Measurements from ENCODE around the gene ABHD1.

The ABHD1 gene

DNA sequence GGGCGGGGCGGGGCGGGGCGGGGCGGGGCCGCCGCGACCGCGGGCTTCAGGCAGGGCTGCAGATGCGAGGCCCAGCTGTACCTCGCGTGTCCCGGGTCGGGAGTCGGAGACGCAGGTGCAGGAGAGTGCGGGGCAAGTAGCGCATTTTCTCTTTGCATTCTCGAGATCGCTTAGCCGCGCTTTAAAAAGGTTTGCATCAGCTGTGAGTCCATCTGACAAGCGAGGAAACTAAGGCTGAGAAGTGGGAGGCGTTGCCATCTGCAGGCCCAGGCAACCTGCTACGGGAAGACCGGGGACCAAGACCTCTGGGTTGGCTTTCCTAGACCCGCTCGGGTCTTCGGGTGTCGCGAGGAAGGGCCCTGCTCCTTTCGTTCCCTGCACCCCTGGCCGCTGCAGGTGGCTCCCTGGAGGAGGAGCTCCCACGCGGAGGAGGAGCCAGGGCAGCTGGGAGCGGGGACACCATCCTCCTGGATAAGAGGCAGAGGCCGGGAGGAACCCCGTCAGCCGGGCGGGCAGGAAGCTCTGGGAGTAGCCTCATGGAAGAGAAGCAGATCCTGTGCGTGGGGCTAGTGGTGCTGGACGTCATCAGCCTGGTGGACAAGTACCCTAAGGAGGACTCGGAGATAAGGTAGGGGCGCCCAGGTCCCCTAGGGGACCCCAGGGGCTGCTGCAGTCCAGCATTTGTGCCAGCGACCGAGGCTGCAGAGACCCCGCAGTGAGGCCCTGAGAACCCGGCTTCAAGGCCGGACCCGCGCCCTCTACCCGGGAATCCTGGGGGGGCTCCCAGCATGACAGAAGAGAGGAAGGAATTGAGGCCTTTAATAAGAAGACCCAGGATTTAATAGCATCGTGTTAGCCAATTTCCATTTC, 36.7 kb upstream of the ABHD1 start, which contains the start of gene KHK:
TSS of gene KHK (plus strand) at position 49 of the 870 bp plus-strand sequence. CDS start at position 537, 488 bp downstream.
- DNase-seq (ENCODE audit: low read depth): no peak

DNA sequence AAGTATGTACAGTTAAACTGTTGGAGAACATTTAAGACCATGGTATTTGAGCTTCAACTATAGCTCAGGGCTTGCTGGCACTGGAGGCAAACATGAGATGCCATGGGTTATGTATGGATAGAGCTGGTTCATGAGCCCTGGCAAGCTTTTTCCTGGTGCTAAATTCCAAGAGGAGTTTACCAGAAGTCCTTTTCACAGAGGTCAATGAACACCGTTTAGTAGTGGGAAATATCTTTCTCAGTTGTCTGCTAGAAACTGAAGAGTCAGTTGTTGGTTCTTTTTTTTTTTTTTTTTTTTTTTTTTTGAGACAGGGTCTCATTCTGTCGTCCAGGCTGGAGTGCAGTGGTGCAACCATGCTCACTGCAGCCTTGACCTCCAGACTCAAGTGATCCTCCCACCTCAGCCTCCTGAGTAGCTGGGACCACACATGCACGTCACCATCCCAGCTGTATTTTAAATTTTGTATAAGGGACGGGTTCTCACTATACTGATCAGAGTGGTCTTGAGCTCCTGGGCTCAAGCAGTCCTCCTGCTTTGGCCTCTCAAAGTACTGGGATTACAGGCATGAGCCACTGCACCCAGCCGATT, 35.7 kb upstream of the ABHD1 start:
- DNase-seq (ENCODE audit: low read depth): no peak

DNA sequence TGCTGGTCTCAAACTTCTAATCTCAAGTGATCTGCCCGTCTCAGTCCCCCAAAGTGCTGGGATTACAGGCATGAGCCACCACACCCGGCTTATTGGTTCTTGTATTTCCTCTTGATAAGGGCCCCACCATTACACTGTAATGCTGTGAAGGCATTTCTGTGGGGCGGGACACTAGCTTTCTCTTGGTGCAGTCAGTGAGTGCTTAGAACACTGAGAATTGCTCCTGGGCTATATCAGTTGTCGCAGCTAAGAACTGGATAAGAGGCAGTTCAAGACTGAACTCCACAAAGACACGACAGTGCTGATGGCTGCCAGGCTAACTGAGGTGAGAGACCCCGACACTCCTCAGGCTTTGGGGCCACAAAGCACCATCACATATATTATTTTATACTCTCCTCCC, 35.0 kb upstream of the ABHD1 start:
- no peak for DNase-seq (ENCODE audit: low read depth)

- no peak for DNase-seq (ENCODE audit: low read depth)
These were observed 34.3 kb upstream of the ABHD1 start for GRCh38 chr2:27089111-27089954.

DNA sequence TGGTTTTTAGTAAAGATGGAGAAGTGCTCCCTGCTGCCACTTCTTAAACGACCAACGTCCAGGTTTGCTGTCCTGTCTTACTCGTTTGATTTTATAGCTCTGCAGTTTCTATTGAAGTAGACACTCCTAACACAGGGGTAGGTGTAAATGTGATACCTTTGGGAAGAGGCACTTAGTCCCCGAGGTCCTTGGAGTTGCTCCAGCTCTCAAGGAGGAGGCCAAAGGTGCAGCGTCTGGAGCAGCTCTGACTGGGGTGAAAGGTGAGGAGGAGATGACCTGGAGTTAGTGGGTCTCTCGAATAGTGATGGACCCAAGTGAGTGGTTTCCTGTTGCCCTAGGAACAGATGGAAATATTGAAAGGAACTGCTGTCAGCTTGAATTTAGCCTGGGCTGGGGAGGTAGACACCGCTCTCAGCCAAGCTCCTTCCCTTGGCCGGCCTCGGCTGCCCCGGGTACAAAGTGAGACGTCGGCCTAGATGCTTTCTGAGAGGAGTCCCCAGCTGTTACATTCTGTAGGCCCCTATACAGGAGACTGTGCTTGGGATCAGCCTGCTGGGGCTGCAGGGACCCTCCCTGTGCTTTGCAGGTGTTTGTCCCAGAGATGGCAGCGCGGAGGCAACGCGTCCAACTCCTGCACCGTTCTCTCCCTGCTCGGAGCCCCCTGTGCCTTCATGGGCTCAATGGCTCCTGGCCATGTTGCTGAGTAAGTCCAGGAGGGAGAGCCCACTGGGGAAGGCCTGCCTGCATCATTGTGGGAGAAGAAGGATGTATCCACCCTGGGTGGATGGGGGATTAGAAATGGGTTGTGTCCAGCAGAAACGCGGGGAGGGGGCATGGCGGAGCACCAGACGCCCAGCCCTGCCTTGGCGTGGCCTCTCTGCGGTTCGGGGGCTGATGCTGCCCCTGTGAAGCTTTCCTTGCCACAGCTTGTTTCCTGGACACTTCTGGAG, 31.6 kb upstream of the ABHD1 start:
- no peak for DNase-seq (ENCODE audit: low read depth)

- DNase-seq (ENCODE audit: low read depth): no peak
These were observed 30.8 kb upstream of the ABHD1 start for GRCh38 chr2:27092696-27093429.

DNA sequence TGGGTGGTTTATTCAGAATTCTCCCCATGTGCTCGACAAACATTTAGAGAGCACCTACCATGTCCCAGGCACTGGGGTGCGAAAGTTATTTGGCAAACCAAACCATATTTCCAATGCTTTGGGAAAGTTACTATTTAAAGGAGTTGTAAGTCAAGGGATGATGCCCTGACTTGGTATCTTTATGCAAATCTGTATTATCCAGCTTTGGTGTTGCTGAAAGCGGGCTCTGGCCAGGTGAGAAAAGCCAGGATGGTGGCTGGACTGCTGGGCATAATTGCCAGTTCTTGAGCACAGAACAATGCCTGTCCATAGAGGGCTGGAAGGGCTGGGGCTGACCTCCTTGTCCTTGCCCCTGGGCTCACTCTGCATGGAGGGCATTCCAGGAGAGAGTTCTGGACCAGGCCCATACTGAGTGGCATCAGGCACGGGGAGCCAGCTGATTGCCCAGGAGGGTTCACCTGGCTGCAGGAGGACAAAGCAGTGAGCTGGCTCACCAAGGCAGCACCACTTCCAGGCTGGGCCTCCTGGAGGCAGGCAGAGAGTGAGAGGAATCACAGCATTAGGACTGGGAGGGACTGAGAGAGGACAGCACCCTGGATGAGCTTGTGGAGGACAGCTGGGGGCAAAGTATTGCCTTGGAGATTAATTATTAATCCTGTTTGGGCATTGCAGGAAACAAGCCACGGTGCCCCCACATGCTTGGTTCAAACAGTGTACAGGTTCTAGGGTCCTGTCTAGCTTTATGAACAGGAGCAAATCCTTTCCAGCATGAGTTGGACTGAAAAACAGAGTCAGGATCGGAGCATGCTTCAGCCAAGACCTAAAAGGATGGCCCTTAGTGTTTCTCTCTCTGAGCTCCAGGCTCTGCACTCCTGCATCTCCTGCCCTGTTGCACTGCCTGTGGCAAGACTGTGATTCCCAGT, 29.9 kb upstream of the ABHD1 start:
- DNase-seq (ENCODE audit: low read depth): no peak

- no peak for DNase-seq (ENCODE audit: low read depth)
These were observed 29.1 kb upstream of the ABHD1 start for GRCh38 chr2:27094353-27094984.

DNA sequence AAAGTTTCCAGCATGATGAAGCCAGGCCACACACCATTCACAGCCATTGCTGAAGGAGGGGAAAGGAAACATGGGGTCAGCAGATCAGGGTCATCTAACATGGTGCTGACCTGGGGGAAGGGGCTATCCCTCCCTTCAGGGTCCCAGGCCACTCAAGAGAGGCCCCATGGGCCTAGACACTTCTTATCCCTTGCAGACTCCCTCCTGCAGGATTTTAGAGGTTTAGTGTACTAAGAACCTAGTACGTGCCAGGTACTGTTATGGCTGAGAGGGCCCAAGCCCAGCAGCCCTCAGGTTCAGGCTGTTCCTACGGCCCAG, 28.2 kb upstream of the ABHD1 start:
- DNase-seq (ENCODE audit: low read depth): no peak

DNA sequence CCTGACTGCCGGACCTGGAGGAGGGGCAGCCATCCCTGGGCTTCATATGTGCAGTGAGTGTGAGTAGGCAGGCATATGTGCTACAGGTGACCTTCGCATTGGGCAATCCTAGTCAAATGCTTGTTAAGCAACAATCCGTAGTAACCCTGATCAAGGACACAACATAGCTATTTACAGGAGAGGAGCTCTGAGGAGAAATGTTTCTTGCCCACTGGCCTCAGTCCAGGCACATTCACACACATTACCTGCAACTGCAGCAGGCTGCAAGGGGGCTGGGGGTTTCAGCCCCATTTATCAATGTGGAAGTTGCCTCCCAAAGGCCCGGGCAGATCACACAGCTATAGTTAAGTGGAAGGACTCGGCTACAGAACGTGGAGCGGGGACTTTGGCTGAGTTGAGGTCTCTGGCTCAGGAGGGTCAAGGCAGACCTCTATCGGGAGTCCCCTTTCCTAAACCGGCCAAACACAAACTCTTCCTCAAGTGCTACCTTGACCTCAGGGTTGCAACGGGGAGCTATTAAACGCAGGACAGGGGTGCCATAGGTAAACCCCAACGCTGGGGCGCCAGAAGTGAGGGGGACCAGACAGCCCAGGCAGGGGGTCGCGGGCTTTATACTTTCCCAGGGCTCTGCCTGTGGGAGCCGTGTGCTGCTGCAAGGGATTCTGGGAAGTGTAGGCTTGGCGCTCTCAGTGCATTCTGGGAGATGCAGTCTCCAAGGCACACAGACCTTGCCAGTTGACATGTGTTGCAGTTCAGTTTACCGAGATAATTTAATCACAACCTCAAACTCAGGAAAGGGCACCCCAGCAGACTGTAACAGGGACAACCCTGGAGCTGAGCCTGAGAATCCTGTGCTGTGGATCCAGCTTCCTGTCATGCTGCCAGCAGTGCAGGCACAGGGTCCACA, 27.6 kb upstream of the ABHD1 start:
- DNase-seq (ENCODE audit: low read depth): no peak

- DNase-seq (ENCODE audit: low read depth): no peak
These were observed 26.8 kb upstream of the ABHD1 start for GRCh38 chr2:27096748-27097297.

GRCh38 chr2:27097341-27097740, 26.3 kb upstream of the ABHD1 start:
- DNase-seq (ENCODE audit: low read depth): no peak

GRCh38 chr2:27099334-27099955, 24.2 kb upstream of the ABHD1 start:
- no peak for DNase-seq (ENCODE audit: low read depth)

GRCh38 chr2:27100036-27100435, 23.6 kb upstream of the ABHD1 start:
- no peak for DNase-seq (ENCODE audit: low read depth)

DNA sequence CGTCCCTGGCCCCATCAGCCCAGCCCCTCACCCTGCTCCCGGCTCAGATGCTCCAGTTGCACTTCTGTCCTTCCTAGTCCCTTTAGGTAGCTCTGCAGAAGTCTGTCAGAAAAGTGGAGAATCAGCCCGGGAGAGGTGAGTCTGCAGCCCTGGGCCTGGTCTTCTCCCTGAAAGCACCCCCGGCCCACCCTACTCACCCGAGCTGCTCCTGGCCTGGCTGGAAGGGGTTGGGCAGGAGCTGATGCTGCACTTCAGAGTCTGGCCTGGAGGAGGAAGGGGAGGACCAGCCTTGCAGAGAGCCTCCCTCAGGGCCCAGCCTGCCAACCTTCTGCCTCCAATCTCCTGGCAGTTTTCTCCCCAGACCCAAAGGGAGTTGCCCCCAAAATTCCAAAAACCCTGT, 21.3 kb upstream of the ABHD1 start:
- no peak for DNase-seq (ENCODE audit: low read depth)

GRCh38 chr2:27105981-27106380, 17.6 kb upstream of the ABHD1 start:
- DNase-seq (ENCODE audit: low read depth): no peak

GRCh38 chr2:27108221-27108620, 15.4 kb upstream of the ABHD1 start:
- DNase-seq (ENCODE audit: low read depth): no peak

DNA sequence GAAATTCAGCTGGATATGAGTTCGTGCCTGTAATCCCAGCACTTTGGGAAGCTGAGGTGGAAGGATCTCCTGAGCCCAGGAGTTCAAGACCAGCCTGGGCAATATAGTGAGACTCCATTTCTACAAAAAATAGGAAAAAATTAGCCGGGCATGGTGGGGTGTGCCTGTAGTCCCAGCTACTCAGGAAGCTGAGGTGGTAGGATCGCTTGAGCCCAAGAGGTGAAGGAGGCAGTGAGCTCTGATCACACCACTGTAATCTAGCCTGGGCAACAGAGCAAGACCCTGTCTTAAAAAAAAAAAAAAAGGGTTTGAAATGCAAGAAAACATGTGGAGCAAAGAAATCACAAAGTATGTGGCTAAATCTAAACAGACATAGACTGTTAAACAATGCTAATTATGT, 14.5 kb upstream of the ABHD1 start:
- no peak for DNase-seq (ENCODE audit: low read depth)

Data from HS-27A (cell line).